WTC11 (cell line): ENCODE results near the gene CCBE1.

ENCODE experiments used
- CREM ChIP-seq: sonication (generic); formaldehyde crosslinking; IDR thresholded peaks from 2 replicates; pipeline ENCODE4 v1.8.1; 2022; ENCODE audit warnings: mild to moderate bottlenecking, missing genetic modification reagents, moderate library complexity
- ESRRA ChIP-seq: sonication (generic); formaldehyde crosslinking; IDR thresholded peaks from 2 replicates; pipeline ENCODE4 v1.8.1; 2022; ENCODE audit warnings: mild to moderate bottlenecking, missing genetic modification reagents, borderline replicate concordance
- ETV6 ChIP-seq: sonication (generic); formaldehyde crosslinking; IDR thresholded peaks from 2 replicates; pipeline ENCODE4 v1.8.1; 2022; ENCODE audit warnings: mild to moderate bottlenecking, missing genetic modification reagents
- FOXK1 ChIP-seq: sonication (generic); formaldehyde crosslinking; IDR thresholded peaks from 2 replicates; pipeline ENCODE4 v1.8.0; 2022; ENCODE audit warnings: mild to moderate bottlenecking, moderate library complexity, missing genetic modification reagents
- KAT7 ChIP-seq: sonication (generic); formaldehyde crosslinking; IDR thresholded peaks from 2 replicates; pipeline ENCODE4 v1.8.1; 2023; ENCODE audit warnings: missing genetic modification reagents, mild to moderate bottlenecking, borderline replicate concordance
- MXD4 ChIP-seq: fragments of 250-450 bp; sonication (Bioruptor Pico); IDR thresholded peaks from 2 replicates; pipeline ENCODE4 v1.8.0; 2021; ENCODE audit warnings: mild to moderate bottlenecking, moderate library complexity, borderline replicate concordance
- SMAD4 ChIP-seq: sonication (generic); formaldehyde crosslinking; IDR thresholded peaks from 2 replicates; pipeline ENCODE4 v1.8.0; 2022; ENCODE audit warnings: mild to moderate bottlenecking, missing genetic modification reagents
- STAT6 ChIP-seq: sonication (generic); formaldehyde crosslinking; conservative IDR thresholded peaks from 2 replicates; pipeline ENCODE4 v1.8.1; 2023; ENCODE audit warnings: mild to moderate bottlenecking, low read depth, missing genetic modification reagents, moderate library complexity
- ZNF425 ChIP-seq: fragments of 250-450 bp; sonication (Bioruptor Pico); conservative IDR thresholded peaks from 2 replicates; pipeline ENCODE4 v1.9.0; 2021; ENCODE audit warnings: mild to moderate bottlenecking
- TF ChIP-seq, protein P1 (sequence below): fragments of 200-600 bp; IDR thresholded peaks from 2 replicates; pipeline ENCODE4 v1.8.0; 2022; ENCODE audit warnings: antibody characterized with exemption

DNA sequence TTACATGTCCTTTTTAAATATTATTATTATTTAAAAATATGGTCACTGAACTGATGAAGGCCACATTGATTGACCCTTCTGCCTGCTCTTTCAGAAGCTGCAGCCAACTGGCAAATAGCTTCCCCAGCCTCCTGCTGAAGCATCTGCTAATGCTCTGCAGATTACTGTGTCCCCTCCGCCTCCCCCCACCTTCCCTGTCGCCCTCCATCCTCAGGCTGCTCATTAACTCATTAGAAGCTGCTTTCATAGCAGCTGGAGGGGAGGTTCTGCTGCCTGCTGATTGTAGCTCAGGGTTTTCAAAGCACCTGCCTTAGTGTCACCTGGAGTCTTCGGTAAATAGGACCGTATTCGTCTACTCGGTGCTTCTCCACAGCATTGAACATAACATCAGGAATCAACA lies 313.4 kb downstream of the CCBE1 start:
- TF ChIP-seq, protein P1, sequence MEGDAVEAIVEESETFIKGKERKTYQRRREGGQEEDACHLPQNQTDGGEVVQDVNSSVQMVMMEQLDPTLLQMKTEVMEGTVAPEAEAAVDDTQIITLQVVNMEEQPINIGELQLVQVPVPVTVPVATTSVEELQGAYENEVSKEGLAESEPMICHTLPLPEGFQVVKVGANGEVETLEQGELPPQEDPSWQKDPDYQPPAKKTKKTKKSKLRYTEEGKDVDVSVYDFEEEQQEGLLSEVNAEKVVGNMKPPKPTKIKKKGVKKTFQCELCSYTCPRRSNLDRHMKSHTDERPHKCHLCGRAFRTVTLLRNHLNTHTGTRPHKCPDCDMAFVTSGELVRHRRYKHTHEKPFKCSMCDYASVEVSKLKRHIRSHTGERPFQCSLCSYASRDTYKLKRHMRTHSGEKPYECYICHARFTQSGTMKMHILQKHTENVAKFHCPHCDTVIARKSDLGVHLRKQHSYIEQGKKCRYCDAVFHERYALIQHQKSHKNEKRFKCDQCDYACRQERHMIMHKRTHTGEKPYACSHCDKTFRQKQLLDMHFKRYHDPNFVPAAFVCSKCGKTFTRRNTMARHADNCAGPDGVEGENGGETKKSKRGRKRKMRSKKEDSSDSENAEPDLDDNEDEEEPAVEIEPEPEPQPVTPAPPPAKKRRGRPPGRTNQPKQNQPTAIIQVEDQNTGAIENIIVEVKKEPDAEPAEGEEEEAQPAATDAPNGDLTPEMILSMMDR: no peak
- TF ChIP-seq MXD4 (CRISPR knock-in tag): no peak
- TF ChIP-seq SMAD4 (CRISPR knock-in tag): no peak
- no peak for TF ChIP-seq ETV6 (CRISPR knock-in tag)
- TF ChIP-seq CREM (CRISPR knock-in tag): no peak
- TF ChIP-seq ZNF425: no peak
- no peak for TF ChIP-seq FOXK1 (CRISPR knock-in tag)
- no peak for TF ChIP-seq KAT7
- no peak for TF ChIP-seq STAT6
- TF ChIP-seq ESRRA: no peak
